ENCODE measurements around the gene OGA. TPM values are rescaled to one million over a fixed set of nuclear protein-coding genes. Genes with fewer than 3 reads are reported as not detected.

The OGA gene
- polyA plus RNA-seq, 2 donors: 40.0 to 47.1 TPM

GRCh38 chr10:101848408-101848807, 30.2 kb upstream of the OGA start:
- peaks cover 4 to 11% of the 10 kb centered on the region in 2 donors for H3K36me3 ChIP-seq (ENCODE audit: control insufficient read depth in 2 of 2, insufficient read depth in 2 of 2, low read length in 1 of 2)
- H3K9me3 ChIP-seq (ENCODE audit: control insufficient read depth in 2 of 2, insufficient read depth in 1 of 2, low read depth in 1 of 2, low read length in 1 of 2): no peaks in the 10 kb centered on the region
- WGBS, 2 donors: 69% methylated on average over 4 of the region's 4 CpGs
- H3K4me1 ChIP-seq (ENCODE audit: control insufficient read depth in 2 of 2, insufficient read depth in 2 of 2, low read length in 1 of 2): peaks cover 0 to 9% of the 10 kb centered on the region in 2 donors
- no peak overlapping the region for H3K27ac ChIP-seq (ENCODE audit: low read depth in 2 of 2, low read length in 1 of 2)
- H3K4me3 ChIP-seq (ENCODE audit: low read depth in 1 of 2, low read length in 2 of 2): no peak overlapping the region
- no peaks in the 10 kb centered on the region for H3K27me3 ChIP-seq (ENCODE audit: control insufficient read depth in 1 of 2, insufficient read depth in 2 of 2, low read length in 2 of 2)

DNA sequence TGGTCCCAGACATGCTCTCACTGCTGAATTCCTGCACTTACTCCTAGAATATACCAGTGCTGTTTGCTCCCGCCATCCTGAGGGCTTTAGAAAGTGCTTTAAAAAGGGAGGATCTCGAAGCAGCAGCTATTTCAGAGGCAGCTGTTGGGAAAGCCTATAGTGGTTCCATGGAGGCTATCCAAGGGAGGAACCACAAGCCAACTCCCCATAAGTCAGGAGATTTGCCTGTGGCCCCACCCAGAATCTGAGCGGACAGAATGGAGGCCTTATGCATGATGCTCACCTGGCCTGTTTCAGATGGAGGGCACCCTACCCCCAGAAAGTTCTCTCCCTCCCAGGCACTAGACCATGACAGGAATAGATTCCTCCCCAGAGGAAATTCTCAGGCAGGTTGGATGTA, 27.6 kb upstream of the OGA start:
- Histone ChIP-seq H3K36me3 (ENCODE audit: control insufficient read depth in 2 of 2, insufficient read depth in 2 of 2, low read length in 1 of 2) (peaks cover 4 to 9% of the 10 kb centered on the region in 2 donors), H3K27me3 (ENCODE audit: control insufficient read depth in 1 of 2, insufficient read depth in 2 of 2, low read length in 2 of 2) (no peaks in the 10 kb centered on the region), H3K4me3 (ENCODE audit: low read depth in 1 of 2, low read length in 2 of 2) (no peak overlapping the region), H3K27ac (ENCODE audit: low read depth in 2 of 2, low read length in 1 of 2) (no peak overlapping the region), H3K9me3 (ENCODE audit: control insufficient read depth in 2 of 2, insufficient read depth in 1 of 2, low read depth in 1 of 2, low read length in 1 of 2) (no peaks in the 10 kb centered on the region), H3K4me1 (ENCODE audit: control insufficient read depth in 2 of 2, insufficient read depth in 2 of 2, low read length in 1 of 2) (peaks cover 3 to 14% of the 10 kb centered on the region in 2 donors)
- 89 to 90% methylated on average over 3 of the region's 3 CpGs for WGBS, 2 donors

- no peak within 1 kb of the TSS for H3K4me3 ChIP-seq (ENCODE audit: low read depth in 1 of 2, low read length in 2 of 2)
- no peak within 1 kb of the TSS for H3K27ac ChIP-seq (ENCODE audit: low read depth in 2 of 2, low read length in 1 of 2)
- H3K27me3 ChIP-seq (ENCODE audit: control insufficient read depth in 1 of 2, insufficient read depth in 2 of 2, low read length in 2 of 2): no peaks in the 10 kb centered on the region
- H3K4me1 ChIP-seq (ENCODE audit: control insufficient read depth in 2 of 2, insufficient read depth in 2 of 2, low read length in 1 of 2): peaks cover 12 to 20% of the 10 kb centered on the region in 2 donors
- H3K9me3 ChIP-seq (ENCODE audit: control insufficient read depth in 2 of 2, insufficient read depth in 1 of 2, low read depth in 1 of 2, low read length in 1 of 2): no peaks in the 10 kb centered on the region
- H3K36me3 ChIP-seq (ENCODE audit: control insufficient read depth in 2 of 2, insufficient read depth in 2 of 2, low read length in 1 of 2): peaks cover 0 to 6% of the 10 kb centered on the region in 2 donors
- WGBS, 2 donors: 37% methylated on average over 39 to 60 of the region's 60 CpGs
Observed at GRCh38 chr10:101843032-101844021, 25.1 kb upstream of the OGA start, which contains the start of gene KCNIP2. Gene KCNIP2, minus strand, starts transcription at chr10:101843800. Its CDS starts 232 bp downstream, at chr10:101843568.

- H3K27ac ChIP-seq (ENCODE audit: low read depth in 2 of 2, low read length in 1 of 2): no peak overlapping the region
- no peak overlapping the region for H3K4me3 ChIP-seq (ENCODE audit: low read depth in 1 of 2, low read length in 2 of 2)
- H3K9me3 ChIP-seq (ENCODE audit: control insufficient read depth in 2 of 2, insufficient read depth in 1 of 2, low read depth in 1 of 2, low read length in 1 of 2): no peaks in the 10 kb centered on the region
- H3K36me3 ChIP-seq (ENCODE audit: control insufficient read depth in 2 of 2, insufficient read depth in 2 of 2, low read length in 1 of 2): peaks cover 0 to under 1% of the 10 kb centered on the region in 2 donors
- H3K4me1 ChIP-seq (ENCODE audit: control insufficient read depth in 2 of 2, insufficient read depth in 2 of 2, low read length in 1 of 2): peaks cover 12 to 20% of the 10 kb centered on the region in 2 donors
- no peaks in the 10 kb centered on the region for H3K27me3 ChIP-seq (ENCODE audit: control insufficient read depth in 1 of 2, insufficient read depth in 2 of 2, low read length in 2 of 2)
Observed at GRCh38 chr10:101841826-101842225, 23.6 kb upstream of the OGA start.

GRCh38 chr10:101840741-101841453, 22.7 kb upstream of the OGA start:
- no peaks in the 10 kb centered on the region for H3K36me3 ChIP-seq (ENCODE audit: control insufficient read depth in 2 of 2, insufficient read depth in 2 of 2, low read length in 1 of 2)
- peaks cover 12 to 20% of the 10 kb centered on the region in 2 donors for H3K4me1 ChIP-seq (ENCODE audit: control insufficient read depth in 2 of 2, insufficient read depth in 2 of 2, low read length in 1 of 2)
- H3K9me3 ChIP-seq (ENCODE audit: control insufficient read depth in 2 of 2, insufficient read depth in 1 of 2, low read depth in 1 of 2, low read length in 1 of 2): no peaks in the 10 kb centered on the region
- H3K4me3 ChIP-seq (ENCODE audit: low read depth in 1 of 2, low read length in 2 of 2): peak overlapping the region; percentile 24 to 27
- no peak overlapping the region for H3K27ac ChIP-seq (ENCODE audit: low read depth in 2 of 2, low read length in 1 of 2)
- WGBS, 2 donors: 4 to 9% methylated on average over 46 of the region's 46 CpGs
- H3K27me3 ChIP-seq (ENCODE audit: control insufficient read depth in 1 of 2, insufficient read depth in 2 of 2, low read length in 2 of 2): no peaks in the 10 kb centered on the region

DNA sequence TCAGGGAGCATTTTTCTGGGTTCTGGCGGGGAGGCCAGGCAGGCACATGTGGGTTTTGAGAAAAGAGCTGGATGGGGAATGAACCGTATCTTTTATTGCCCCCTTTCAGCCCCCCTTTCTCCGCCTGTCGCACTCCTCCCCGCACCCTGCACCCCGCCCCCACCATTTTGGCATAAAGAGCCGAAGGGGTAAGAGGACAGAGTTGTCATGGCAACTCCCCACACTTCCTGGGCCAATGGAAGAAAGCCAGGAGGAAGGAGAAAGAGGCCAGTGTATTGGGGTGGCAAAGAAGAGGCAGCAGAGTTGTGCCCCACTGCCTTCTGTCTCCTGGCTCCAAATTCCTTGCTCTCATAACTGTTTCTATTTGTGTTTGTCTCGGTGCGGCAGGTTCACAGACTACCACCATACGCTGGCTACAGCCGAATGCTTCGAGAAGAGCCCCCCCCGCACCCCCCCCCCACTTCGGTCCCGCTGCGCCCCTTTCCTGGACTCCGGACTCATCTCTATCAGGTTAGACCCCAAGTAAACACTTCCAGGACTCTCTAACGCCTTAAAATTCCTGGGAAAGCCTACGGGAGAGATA, 21.9 kb upstream of the OGA start:
- Histone ChIP-seq H3K4me1 (ENCODE audit: control insufficient read depth in 2 of 2, insufficient read depth in 2 of 2, low read length in 1 of 2) (peaks cover 12 to 20% of the 10 kb centered on the region in 2 donors), H3K27ac (ENCODE audit: low read depth in 2 of 2, low read length in 1 of 2) (no peak overlapping the region), H3K36me3 (ENCODE audit: control insufficient read depth in 2 of 2, insufficient read depth in 2 of 2, low read length in 1 of 2) (no peaks in the 10 kb centered on the region), H3K9me3 (ENCODE audit: control insufficient read depth in 2 of 2, insufficient read depth in 1 of 2, low read depth in 1 of 2, low read length in 1 of 2) (no peaks in the 10 kb centered on the region), H3K4me3 (ENCODE audit: low read depth in 1 of 2, low read length in 2 of 2) (peak overlapping the region in 1 of 2 donors; percentile 28), H3K27me3 (ENCODE audit: control insufficient read depth in 1 of 2, insufficient read depth in 2 of 2, low read length in 2 of 2) (no peaks in the 10 kb centered on the region)
- 4% methylated on average over 19 of the region's 19 CpGs for WGBS, 2 donors

DNA sequence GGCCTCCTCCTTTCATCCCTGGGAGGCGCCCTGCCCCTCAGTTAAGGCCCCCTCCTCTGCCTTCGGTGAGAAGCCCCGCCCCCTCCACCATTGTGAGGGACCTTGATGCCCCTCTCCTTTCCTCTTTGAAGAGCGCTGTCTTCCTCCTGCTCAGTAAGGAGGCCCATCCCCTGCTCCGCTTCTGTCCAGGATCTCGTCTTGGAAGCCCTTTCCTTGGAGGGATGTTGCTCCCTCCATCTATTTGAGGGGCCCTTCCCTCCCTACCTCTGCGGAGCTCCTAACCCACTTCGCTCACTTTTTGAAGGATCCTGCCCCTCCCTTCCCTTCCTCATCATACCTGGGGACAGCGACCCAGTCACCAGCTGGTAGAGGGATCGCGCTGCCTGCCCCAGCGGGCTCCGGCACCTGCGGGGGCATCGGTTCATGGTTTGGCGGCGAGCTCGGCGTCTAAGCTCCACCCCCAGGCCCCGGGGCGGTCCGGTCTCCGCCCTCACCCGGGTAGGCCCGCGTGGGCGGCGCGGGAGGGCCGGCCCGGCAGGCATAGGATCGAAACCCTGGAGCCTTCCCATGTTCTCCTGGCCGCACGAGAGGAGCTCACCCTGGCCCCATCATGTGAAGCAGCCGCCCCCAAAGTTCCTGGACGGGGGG, 21.3 kb upstream of the OGA start:
- H3K4me3 ChIP-seq (ENCODE audit: low read depth in 1 of 2, low read length in 2 of 2): peak overlapping the region; percentile 28
- no peaks in the 10 kb centered on the region for H3K27me3 ChIP-seq (ENCODE audit: control insufficient read depth in 1 of 2, insufficient read depth in 2 of 2, low read length in 2 of 2)
- H3K9me3 ChIP-seq (ENCODE audit: control insufficient read depth in 2 of 2, insufficient read depth in 1 of 2, low read depth in 1 of 2, low read length in 1 of 2): no peaks in the 10 kb centered on the region
- H3K36me3 ChIP-seq (ENCODE audit: control insufficient read depth in 2 of 2, insufficient read depth in 2 of 2, low read length in 1 of 2): no peaks in the 10 kb centered on the region
- peaks cover 12 to 20% of the 10 kb centered on the region in 2 donors for H3K4me1 ChIP-seq (ENCODE audit: control insufficient read depth in 2 of 2, insufficient read depth in 2 of 2, low read length in 1 of 2)
- no peak overlapping the region for H3K27ac ChIP-seq (ENCODE audit: low read depth in 2 of 2, low read length in 1 of 2)
- 13 to 15% methylated on average over 35 to 36 of the region's 36 CpGs for WGBS, 2 donors

GRCh38 chr10:101839002-101839401, 20.8 kb upstream of the OGA start:
- 89 to 96% methylated on average over 1 of the region's 1 CpG for WGBS, 2 donors
- no peaks in the 10 kb centered on the region for H3K27me3 ChIP-seq (ENCODE audit: control insufficient read depth in 1 of 2, insufficient read depth in 2 of 2, low read length in 2 of 2)
- H3K9me3 ChIP-seq (ENCODE audit: control insufficient read depth in 2 of 2, insufficient read depth in 1 of 2, low read depth in 1 of 2, low read length in 1 of 2): no peaks in the 10 kb centered on the region
- H3K36me3 ChIP-seq (ENCODE audit: control insufficient read depth in 2 of 2, insufficient read depth in 2 of 2, low read length in 1 of 2): no peaks in the 10 kb centered on the region
- H3K27ac ChIP-seq (ENCODE audit: low read depth in 2 of 2, low read length in 1 of 2): no peak overlapping the region
- H3K4me3 ChIP-seq (ENCODE audit: low read depth in 1 of 2, low read length in 2 of 2): no peak overlapping the region
- H3K4me1 ChIP-seq (ENCODE audit: control insufficient read depth in 2 of 2, insufficient read depth in 2 of 2, low read length in 1 of 2): peaks cover 12 to 19% of the 10 kb centered on the region in 2 donors

GRCh38 chr10:101838416-101838970, 20.2 kb upstream of the OGA start:
- WGBS, 2 donors: 77 to 81% methylated on average over 6 of the region's 6 CpGs
- Histone ChIP-seq H3K27ac (ENCODE audit: low read depth in 2 of 2, low read length in 1 of 2) (no peak overlapping the region), H3K4me1 (ENCODE audit: control insufficient read depth in 2 of 2, insufficient read depth in 2 of 2, low read length in 1 of 2) (peaks cover 12 to 14% of the 10 kb centered on the region in 2 donors)

More at GRCh38 chr10:101838416-101838970, 20.2 kb upstream of the OGA start:
- H3K27me3 ChIP-seq (ENCODE audit: control insufficient read depth in 1 of 2, insufficient read depth in 2 of 2, low read length in 2 of 2): no peaks in the 10 kb centered on the region
- no peaks in the 10 kb centered on the region for H3K9me3 ChIP-seq (ENCODE audit: control insufficient read depth in 2 of 2, insufficient read depth in 1 of 2, low read depth in 1 of 2, low read length in 1 of 2)
- H3K36me3 ChIP-seq (ENCODE audit: control insufficient read depth in 2 of 2, insufficient read depth in 2 of 2, low read length in 1 of 2): no peaks in the 10 kb centered on the region
- H3K4me3 ChIP-seq (ENCODE audit: low read depth in 1 of 2, low read length in 2 of 2): no peak overlapping the region

Data from esophagus (tissue), 2 donors.